ENCODE measurements around the gene BCL2L2. TPM values are rescaled to one million over a fixed set of nuclear protein-coding genes. Genes with fewer than 3 reads are reported as not detected.

Gene BCL2L2
- total RNA-seq, 1 experiment from 2014 or later: 18.2 TPM

- H3K4me3 Mint-ChIP-seq: no peak overlapping the region
- DNase-seq (ENCODE audit: low spot score) (no peak), ATAC-seq (no peak)
- H3K27ac Mint-ChIP-seq: no peak overlapping the region
- peaks cover 6% of the 10 kb centered on the region for H3K36me3 Mint-ChIP-seq
- POLR2A ChIA-PET: no interaction called here
- H3K27me3 Mint-ChIP-seq (ENCODE audit: low read depth): no peaks in the 10 kb centered on the region
- CTCF ChIA-PET: interaction anchor here (0.9 kb wide), 2 partner anchors 8 to 17 kb away, joined by 3 read pairs; partner anchors contain the start of gene PPP1R3E
- TF ChIP-seq ATF6 (CRISPR knock-in tag; IDR thresholded peaks at IDR 0.05) (no peak), ZMAT4 (CRISPR knock-in tag; IDR thresholded peaks at IDR 0.05) (no peak), ELF4 (CRISPR knock-in tag; IDR thresholded peaks at IDR 0.05; ENCODE audit: low read depth) (no peak), HMGXB4 (CRISPR knock-in tag; IDR thresholded peaks at IDR 0.05) (no peak), ZNF416 (CRISPR knock-in tag; IDR thresholded peaks at IDR 0.05) (no peak), ZNF396 (CRISPR knock-in tag; IDR thresholded peaks at IDR 0.05; ENCODE audit: borderline replicate concordance) (no peak), NR1H2 (CRISPR knock-in tag; IDR thresholded peaks at IDR 0.05) (no peak), GRHL2 (CRISPR knock-in tag; IDR thresholded peaks at IDR 0.05; ENCODE audit: insufficient replicate concordance, severe bottlenecking) (no peak), NR3C1 (CRISPR knock-in tag; conservative IDR thresholded peaks at IDR 0.05; ENCODE audit: low read depth) (no peak), ZNF512 (CRISPR knock-in tag; IDR thresholded peaks at IDR 0.05; ENCODE audit: borderline replicate concordance) (no peak)
- TF ChIP-seq, protein P1, sequence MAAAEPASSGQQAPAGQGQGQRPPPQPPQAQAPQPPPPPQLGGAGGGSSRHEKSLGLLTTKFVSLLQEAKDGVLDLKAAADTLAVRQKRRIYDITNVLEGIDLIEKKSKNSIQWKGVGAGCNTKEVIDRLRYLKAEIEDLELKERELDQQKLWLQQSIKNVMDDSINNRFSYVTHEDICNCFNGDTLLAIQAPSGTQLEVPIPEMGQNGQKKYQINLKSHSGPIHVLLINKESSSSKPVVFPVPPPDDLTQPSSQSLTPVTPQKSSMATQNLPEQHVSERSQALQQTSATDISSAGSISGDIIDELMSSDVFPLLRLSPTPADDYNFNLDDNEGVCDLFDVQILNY (CRISPR knock-in tag; IDR thresholded peaks at IDR 0.05): no peak
- H3K9me3 Mint-ChIP-seq: no peaks in the 10 kb centered on the region
- H3K4me1 Mint-ChIP-seq: peaks cover 17% of the 10 kb centered on the region
Observed at GRCh38 chr14:23310546-23310945, 3.9 kb downstream of the BCL2L2 start.

DNA sequence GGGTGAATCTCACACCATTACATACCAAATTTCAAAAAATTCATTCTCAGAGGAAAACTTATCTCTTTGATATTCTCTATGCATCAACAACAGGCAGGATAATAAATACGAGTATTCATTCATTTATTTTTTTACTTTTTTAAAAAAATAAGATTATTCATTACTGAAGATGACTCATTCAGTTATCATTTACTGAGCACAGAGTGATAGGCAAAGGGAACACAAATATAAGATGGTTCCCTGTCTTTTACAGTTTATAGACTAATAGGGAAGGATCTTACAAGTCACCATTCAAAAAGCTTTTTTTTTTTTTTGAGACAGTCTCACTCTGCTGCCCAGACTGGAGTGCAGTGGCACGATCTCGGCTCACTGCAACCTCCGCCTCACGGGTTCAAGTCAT, 9.7 kb downstream of the BCL2L2 start:
- no peak overlapping the region for H3K4me3 Mint-ChIP-seq
- POLR2A ChIA-PET: no interaction called here
- CTCF ChIA-PET: interaction anchor here (0.9 to 1.1 kb wide), 3 partner anchors 44 to 247 kb away, joined by 3 to 5 read pairs (median 4); no protein-coding TSS in a partner anchor
- TF ChIP-seq ZNF317 (CRISPR knock-in tag; IDR thresholded peaks at IDR 0.05; ENCODE audit: borderline replicate concordance, low read depth) (no peak), ZNF121 (CRISPR knock-in tag; IDR thresholded peaks at IDR 0.05) (no peak), PRRX2 (CRISPR knock-in tag; IDR thresholded peaks at IDR 0.05) (no peak), E2F4 (CRISPR knock-in tag; IDR thresholded peaks at IDR 0.05; ENCODE audit: borderline replicate concordance, low read depth) (no peak), ARID4B (CRISPR knock-in tag; IDR thresholded peaks at IDR 0.05; ENCODE audit: borderline replicate concordance) (no peak), FOXK1 (CRISPR knock-in tag; IDR thresholded peaks at IDR 0.05) (no peak), RELA (CRISPR knock-in tag; IDR thresholded peaks at IDR 0.05; ENCODE audit: borderline replicate concordance) (no peak), ZBTB21 (CRISPR knock-in tag; IDR thresholded peaks at IDR 0.05; ENCODE audit: borderline replicate concordance) (no peak), ZNF232 (CRISPR knock-in tag; IDR thresholded peaks at IDR 0.05) (no peak), ZNF416 (CRISPR knock-in tag; IDR thresholded peaks at IDR 0.05) (no peak)
- TF ChIP-seq, protein P2, sequence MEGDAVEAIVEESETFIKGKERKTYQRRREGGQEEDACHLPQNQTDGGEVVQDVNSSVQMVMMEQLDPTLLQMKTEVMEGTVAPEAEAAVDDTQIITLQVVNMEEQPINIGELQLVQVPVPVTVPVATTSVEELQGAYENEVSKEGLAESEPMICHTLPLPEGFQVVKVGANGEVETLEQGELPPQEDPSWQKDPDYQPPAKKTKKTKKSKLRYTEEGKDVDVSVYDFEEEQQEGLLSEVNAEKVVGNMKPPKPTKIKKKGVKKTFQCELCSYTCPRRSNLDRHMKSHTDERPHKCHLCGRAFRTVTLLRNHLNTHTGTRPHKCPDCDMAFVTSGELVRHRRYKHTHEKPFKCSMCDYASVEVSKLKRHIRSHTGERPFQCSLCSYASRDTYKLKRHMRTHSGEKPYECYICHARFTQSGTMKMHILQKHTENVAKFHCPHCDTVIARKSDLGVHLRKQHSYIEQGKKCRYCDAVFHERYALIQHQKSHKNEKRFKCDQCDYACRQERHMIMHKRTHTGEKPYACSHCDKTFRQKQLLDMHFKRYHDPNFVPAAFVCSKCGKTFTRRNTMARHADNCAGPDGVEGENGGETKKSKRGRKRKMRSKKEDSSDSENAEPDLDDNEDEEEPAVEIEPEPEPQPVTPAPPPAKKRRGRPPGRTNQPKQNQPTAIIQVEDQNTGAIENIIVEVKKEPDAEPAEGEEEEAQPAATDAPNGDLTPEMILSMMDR (IDR thresholded peaks at IDR 0.05): no peak

More for the DNA sequence above, 9.7 kb downstream of the BCL2L2 start:
- DNase-seq (ENCODE audit: low spot score): no peak
- H3K27me3 Mint-ChIP-seq (ENCODE audit: low read depth): no peaks in the 10 kb centered on the region
- ATAC-seq: no peak
- peaks cover 13% of the 10 kb centered on the region for H3K4me1 Mint-ChIP-seq
- no peaks in the 10 kb centered on the region for H3K9me3 Mint-ChIP-seq
- H3K27ac Mint-ChIP-seq: no peak overlapping the region
- H3K36me3 Mint-ChIP-seq: peaks cover 5% of the 10 kb centered on the region

Data from WTC11 (cell line).